HFFc6 (cell line): ENCODE data around the gene LDOC1. TPM values are rescaled to one million over a fixed set of nuclear protein-coding genes. Genes with fewer than 3 reads are reported as not detected.
"Not testable (repeated sequence)": the region's sequence is repeated elsewhere in the genome, so short reads cannot be mapped to it uniquely, and the experiment has no call there.

Experiments
- DNase-seq: peaks from one replicate; pipeline ENCODE4 v3.0.0-alpha.2; 2018
- H3K27ac Mint-ChIP-seq: 2 replicates; pipeline ENCODE4 v1.8.0; 2020; ENCODE audit warnings: mild to moderate bottlenecking, mixed read lengths
- H3K27me3 Mint-ChIP-seq: 2 replicates; pipeline ENCODE4 v1.8.0; 2021; ENCODE audit warnings: mild to moderate bottlenecking, moderate library complexity, mixed read lengths; ENCODE audit not compliant: insufficient read depth
- H3K36me3 Mint-ChIP-seq: 2 replicates; pipeline ENCODE4 v1.8.0; 2021; ENCODE audit warnings: low read depth, mixed read lengths
- H3K4me1 Mint-ChIP-seq: 2 replicates; pipeline ENCODE4 v1.8.0; 2020; ENCODE audit warnings: low read depth, mixed read lengths
- H3K4me3 Mint-ChIP-seq: 2 replicates; pipeline ENCODE4 v1.8.0; 2020; ENCODE audit warnings: mild to moderate bottlenecking, moderate library complexity, mixed read lengths
- H3K9me3 Mint-ChIP-seq: 2 replicates; pipeline ENCODE4 v1.8.0; 2020; ENCODE audit warnings: mild to moderate bottlenecking, mixed read lengths
- long read RNA-seq: library from polyadenylated mRNA; unstranded; transcript quantifications from one replicate; pipeline ENCODE4 v2.0.0, GENCODE V29; 2019
- total RNA-seq, 6 experiments: library from RNA; stranded (reverse); fragmentation: NEBNext Ultra II Directional; extraction: Animal tissue kit (Norgen Biotek cat#: 25700); gene quantifications; 2 replicates in 1 of 6; 3 replicates in 5 of 6; pipeline ENCODE4 v1.2.3, GENCODE V29; 2021
- TF ChIP-seq, protein P1 (sequence below): fragments of 200-600 bp; sonication (generic); IDR thresholded peaks from 2 replicates; pipeline ENCODE4 v1.5.0; 2021; ENCODE audit warnings: antibody characterized with exemption, mild to moderate bottlenecking

Gene LDOC1
- 10 to 100 TPM; 13.1 to 94.8 (median 17.2) TPM for total RNA-seq
- long read RNA-seq, transcript LDOC1-201 (1 exons, 1,381 nt), result major isoform, 92 of 95 reads
- long read RNA-seq, partial matches to known transcripts, result 0 of 95 reads
- long read RNA-seq, other reads (novel, unspliced or antisense), result 1 of 95 reads

DNA sequence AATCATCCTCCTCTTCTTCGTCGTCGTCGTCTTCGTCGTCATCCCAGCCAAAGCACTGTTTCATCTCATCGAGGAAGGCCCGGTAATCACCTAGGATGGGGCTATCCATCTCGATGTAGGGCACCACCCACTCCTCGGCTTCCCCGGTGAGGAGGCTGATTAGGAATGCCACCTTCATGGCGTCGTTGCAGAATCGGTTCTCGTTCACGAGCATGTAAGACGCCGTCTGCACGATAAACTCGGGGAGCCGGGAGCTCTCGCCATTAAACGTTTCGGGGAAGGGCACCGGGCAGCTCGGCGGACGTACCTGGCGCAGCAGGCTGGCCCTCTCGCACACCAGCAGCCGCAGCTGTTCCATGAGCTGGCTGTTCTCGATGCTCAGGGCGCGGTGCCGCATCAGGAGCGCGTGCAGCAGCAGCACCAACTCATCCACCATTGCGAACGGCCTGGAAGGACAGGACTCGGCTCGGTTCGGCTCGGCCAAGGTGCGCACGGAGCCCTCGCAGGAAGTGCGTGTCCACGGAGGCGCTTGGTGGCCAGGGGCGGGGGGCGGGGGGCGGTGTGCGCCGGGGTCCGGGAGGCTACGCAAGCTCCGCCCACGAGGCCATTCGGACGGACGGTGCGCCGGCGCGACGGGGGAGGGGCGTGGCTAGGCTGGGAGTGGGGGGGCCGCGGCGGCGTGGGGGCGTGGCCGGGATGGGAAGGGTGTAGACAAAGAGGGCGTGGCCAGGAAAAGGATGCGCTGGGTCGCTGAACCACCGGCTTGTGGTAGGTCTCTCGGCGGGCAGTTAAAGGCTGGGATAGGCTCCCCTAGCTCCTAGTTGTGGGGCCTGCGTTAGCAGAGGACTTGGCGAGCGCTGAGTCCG lies at the start of gene LDOC1:
LDOC1 (minus strand) TSS at position 544 of the 866 bp plus-strand sequence; CDS start at position 436, 108 bp downstream.
- Mint-ChIP-seq H3K9me3 (no peaks in the 10 kb centered on the region), H3K36me3 (no peaks in the 10 kb centered on the region), H3K27me3 (peaks cover 2% of the 10 kb centered on the region), H3K4me1 (peaks cover 20% of the 10 kb centered on the region; the same call in 1 of the 2 replicates), H3K4me3 (peak within 1 kb of the TSS; percentile 87), H3K27ac (peak within 1 kb of the TSS; percentile 43; the same call in 1 of the 2 replicates)
- TF ChIP-seq, protein P1, sequence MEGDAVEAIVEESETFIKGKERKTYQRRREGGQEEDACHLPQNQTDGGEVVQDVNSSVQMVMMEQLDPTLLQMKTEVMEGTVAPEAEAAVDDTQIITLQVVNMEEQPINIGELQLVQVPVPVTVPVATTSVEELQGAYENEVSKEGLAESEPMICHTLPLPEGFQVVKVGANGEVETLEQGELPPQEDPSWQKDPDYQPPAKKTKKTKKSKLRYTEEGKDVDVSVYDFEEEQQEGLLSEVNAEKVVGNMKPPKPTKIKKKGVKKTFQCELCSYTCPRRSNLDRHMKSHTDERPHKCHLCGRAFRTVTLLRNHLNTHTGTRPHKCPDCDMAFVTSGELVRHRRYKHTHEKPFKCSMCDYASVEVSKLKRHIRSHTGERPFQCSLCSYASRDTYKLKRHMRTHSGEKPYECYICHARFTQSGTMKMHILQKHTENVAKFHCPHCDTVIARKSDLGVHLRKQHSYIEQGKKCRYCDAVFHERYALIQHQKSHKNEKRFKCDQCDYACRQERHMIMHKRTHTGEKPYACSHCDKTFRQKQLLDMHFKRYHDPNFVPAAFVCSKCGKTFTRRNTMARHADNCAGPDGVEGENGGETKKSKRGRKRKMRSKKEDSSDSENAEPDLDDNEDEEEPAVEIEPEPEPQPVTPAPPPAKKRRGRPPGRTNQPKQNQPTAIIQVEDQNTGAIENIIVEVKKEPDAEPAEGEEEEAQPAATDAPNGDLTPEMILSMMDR, result no peak
- peak; percentile 39 for DNase-seq

DNA sequence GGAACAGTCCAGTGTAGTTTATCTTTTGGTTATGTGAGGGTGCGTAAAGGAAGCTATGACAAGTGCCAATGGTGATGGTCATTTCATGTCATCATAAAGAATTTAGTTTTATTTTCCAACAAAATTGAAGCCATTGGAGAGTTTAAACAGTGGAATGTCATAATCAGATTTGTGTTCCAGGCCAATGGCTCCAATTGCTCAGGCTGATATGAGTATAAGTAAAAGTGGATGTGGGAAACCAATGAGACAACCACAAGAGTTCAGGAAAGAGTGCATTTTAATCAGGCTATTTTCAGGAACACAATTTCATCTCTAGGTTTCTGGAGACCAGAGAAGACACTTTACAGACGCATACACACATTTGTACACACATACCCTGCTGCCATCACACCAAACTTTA lies 44.7 kb upstream of the LDOC1 start:
- H3K9me3 Mint-ChIP-seq, result no peaks in the 10 kb centered on the region
- no peak overlapping the region for H3K4me3 Mint-ChIP-seq
- H3K27ac Mint-ChIP-seq, result no peak overlapping the region
- TF ChIP-seq, protein P1, result no peak
- no peaks in the 10 kb centered on the region for H3K27me3 Mint-ChIP-seq
- no peak for DNase-seq
- no peaks in the 10 kb centered on the region for H3K36me3 Mint-ChIP-seq
- H3K4me1 Mint-ChIP-seq, result peaks cover 32% of the 10 kb centered on the region

DNA sequence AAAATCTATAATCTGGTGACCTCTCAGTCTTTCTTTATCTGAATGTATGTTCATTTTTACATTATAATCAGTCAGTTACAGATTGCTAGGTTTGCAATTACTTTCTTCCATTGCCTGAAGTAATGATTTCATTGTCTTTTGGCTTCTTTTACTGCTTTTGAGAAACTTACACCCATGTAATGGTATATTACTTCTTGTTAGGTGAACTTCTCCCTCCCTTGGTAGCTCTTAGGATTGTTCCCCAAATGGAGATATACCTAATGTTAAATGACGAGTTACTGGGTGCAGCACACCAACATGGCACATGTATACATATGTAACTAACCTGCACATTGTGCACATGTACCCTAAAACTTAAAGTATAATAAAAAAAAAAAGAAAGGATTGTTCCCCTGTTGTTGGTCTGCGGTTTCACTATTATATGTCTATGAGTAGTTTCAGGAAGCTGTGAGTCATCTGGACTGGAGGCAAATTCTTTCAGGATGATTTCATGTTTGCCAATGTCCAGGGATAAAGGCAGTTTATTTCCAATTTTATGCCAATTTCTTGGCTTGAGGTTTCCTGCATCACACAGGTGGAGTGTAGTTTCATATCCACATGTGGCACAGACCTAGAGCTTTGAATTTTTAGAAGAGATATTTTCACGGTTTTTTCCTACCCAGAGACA lies 43.5 kb upstream of the LDOC1 start:
- Mint-ChIP-seq H3K27me3 (no peaks in the 10 kb centered on the region), H3K36me3 (no peaks in the 10 kb centered on the region), H3K4me1 (peaks cover 32% of the 10 kb centered on the region), H3K27ac (peak overlapping the region; percentile 58; the same call in 1 of the 2 replicates), H3K4me3 (no peak overlapping the region; the same call in 1 of the 2 replicates), H3K9me3 (no peaks in the 10 kb centered on the region)
- TF ChIP-seq, protein P1, result no peak
- DNase-seq, result peak; percentile 57

DNA sequence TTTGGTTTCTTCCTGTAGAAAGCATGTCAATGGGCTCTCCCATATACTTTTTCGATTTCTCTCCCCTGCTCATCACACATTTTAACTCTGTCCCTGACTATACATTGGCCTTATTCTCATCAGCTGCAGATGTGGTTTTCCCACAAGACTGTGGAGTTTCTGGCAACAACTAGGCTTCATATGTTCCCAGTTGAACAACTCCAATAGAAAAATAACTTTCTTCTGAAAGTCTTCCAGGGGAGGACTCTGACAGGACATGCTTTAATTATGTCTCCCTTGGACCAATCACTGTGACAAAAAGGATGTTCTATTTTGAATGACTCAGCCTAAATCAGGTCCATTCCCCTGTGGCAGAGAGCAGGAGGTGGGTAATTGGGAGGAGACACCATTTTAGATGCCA lies 37.3 kb upstream of the LDOC1 start:
- Mint-ChIP-seq H3K27ac (no peak overlapping the region), H3K4me3 (no peak overlapping the region), H3K4me1 (peaks cover 22% of the 10 kb centered on the region), H3K27me3 (no peaks in the 10 kb centered on the region), H3K36me3 (no peaks in the 10 kb centered on the region), H3K9me3 (no peaks in the 10 kb centered on the region)
- DNase-seq, result no peak
- TF ChIP-seq, protein P1, result no peak

DNA sequence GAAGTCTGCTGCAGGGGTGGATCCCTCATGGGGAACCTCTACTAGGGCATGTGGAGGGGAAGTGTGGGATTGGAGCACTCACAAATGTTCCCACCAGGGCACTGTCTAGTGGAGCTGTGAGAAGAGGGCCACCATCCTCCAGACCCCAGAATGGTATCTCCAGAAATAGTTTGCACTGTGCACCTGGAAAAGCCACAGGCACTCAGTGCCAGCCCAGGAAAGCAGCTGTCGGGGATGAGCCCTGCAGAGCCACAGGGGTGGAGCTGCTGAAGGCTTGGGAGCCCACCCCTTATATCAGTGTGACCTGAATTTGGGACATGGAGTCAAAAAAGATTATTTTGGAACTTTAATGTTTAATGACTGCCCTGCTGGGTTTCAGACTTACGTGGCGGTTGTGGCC lies 25.0 kb upstream of the LDOC1 start:
- no peaks in the 10 kb centered on the region for H3K4me1 Mint-ChIP-seq
- TF ChIP-seq, protein P1, result no peak
- DNase-seq, result no peak
- no peak overlapping the region for H3K27ac Mint-ChIP-seq
- peaks cover 2% of the 10 kb centered on the region; the same call in 1 of the 2 replicates for H3K27me3 Mint-ChIP-seq
- no peaks in the 10 kb centered on the region for H3K36me3 Mint-ChIP-seq
- no peaks in the 10 kb centered on the region for H3K9me3 Mint-ChIP-seq
- H3K4me3 Mint-ChIP-seq, result no peak overlapping the region

DNA sequence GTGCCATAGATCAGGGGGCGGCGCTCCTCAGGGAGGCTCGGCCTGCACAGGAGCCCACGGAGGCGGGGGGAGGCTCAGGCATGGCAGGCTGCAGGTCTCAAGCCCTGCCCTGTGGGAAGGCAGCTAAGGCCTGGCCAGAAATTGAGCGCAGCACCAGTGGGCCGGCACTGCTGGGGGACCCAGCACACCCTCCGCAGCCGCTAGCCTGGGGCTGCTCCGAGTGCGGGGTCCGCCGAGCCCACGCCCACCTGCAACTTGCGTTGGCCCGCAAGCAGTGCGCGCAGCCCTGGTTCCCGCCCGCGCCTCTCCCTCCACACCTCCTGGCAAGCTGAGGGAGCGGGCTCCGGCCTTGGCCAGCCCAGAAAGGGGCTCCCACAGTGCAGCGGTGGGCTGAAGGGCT lies 11.6 kb upstream of the LDOC1 start:
- not testable (repeated sequence) for H3K27ac Mint-ChIP-seq, H3K27me3 Mint-ChIP-seq, H3K9me3 Mint-ChIP-seq, H3K4me3 Mint-ChIP-seq, DNase-seq, H3K36me3 Mint-ChIP-seq, H3K4me1 Mint-ChIP-seq
